BLaER1 (cell line): ENCODE data around the gene RFTN2.

Experiments
- H3K27ac ChIP-seq: shearing (Covaris generic); formaldehyde crosslinking; 2 replicates; pipeline ENCODE4 v1.8.1; 2022
- H3K27me3 ChIP-seq: shearing (Covaris generic); formaldehyde crosslinking; 2 replicates; pipeline ENCODE4 v1.8.1; 2022
- H3K36me3 ChIP-seq: shearing (Covaris generic); formaldehyde crosslinking; 2 replicates; pipeline ENCODE4 v1.8.1; 2022
- H3K4me1 ChIP-seq: shearing (Covaris generic); formaldehyde crosslinking; 2 replicates; pipeline ENCODE4 v1.8.1; 2022
- H3K4me2 ChIP-seq: shearing (Covaris generic); formaldehyde crosslinking; 2 replicates; pipeline ENCODE4 v1.8.1; 2022
- H3K4me3 ChIP-seq: shearing (Covaris generic); formaldehyde crosslinking; 2 replicates; pipeline ENCODE4 v1.8.1; 2022
- H3K9ac ChIP-seq: shearing (Covaris generic); formaldehyde crosslinking; 2 replicates; pipeline ENCODE4 v1.8.1; 2022
- H3K9me3 ChIP-seq: shearing (Covaris generic); formaldehyde crosslinking; 2 replicates; pipeline ENCODE4 v1.8.1; 2022
- H4K20me1 ChIP-seq: shearing (Covaris generic); formaldehyde crosslinking; 2 replicates; pipeline ENCODE4 v1.8.1; 2022
- Cebpa-rat ChIP-seq: shearing (Covaris generic); IDR thresholded peaks from 2 replicates; pipeline ENCODE4 v1.8.1; 2022

RFTN2 gene

GRCh38 chr2:197675711-197676188 is 363 bp upstream of the RFTN2 start:
- Histone ChIP-seq H3K4me2 (no peak overlapping the region), H3K9me3 (no peaks in the 10 kb centered on the region), H3K4me1 (no peaks in the 10 kb centered on the region), H3K9ac (no peak overlapping the region), H3K27ac (no peak overlapping the region), H4K20me1 (no peaks in the 10 kb centered on the region), H3K36me3 (no peaks in the 10 kb centered on the region), H3K4me3 (no peak overlapping the region), H3K27me3 (no peaks in the 10 kb centered on the region)
- TF ChIP-seq Cebpa-rat: no peak

DNA sequence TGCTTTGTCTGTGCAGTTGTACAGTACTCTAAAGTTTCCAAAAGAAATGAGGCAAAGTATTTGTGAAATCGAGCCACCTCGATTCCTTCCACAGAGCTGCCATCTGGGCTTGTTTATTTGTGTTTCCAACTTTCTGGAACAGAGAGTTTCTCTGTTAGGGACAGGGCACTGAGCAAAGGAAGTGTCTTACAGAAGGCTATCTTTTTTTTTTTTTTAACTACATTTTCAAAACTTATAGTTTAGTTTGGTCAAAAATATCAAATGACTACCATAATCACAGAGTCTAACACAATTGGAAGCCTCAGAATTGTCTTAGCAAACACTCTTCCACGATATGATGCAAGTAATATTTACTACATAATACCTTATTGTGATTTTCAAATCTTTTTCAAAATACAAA is 796 bp downstream of the RFTN2 start:
- no peaks in the 10 kb centered on the region for H4K20me1 ChIP-seq
- H3K4me2 ChIP-seq: no peak overlapping the region
- H3K27ac ChIP-seq: no peak overlapping the region
- H3K36me3 ChIP-seq: no peaks in the 10 kb centered on the region
- H3K9ac ChIP-seq: no peak overlapping the region
- no peak for TF ChIP-seq Cebpa-rat
- H3K27me3 ChIP-seq: no peaks in the 10 kb centered on the region
- H3K9me3 ChIP-seq: no peaks in the 10 kb centered on the region
- no peaks in the 10 kb centered on the region for H3K4me1 ChIP-seq
- H3K4me3 ChIP-seq: no peak overlapping the region

- Histone ChIP-seq H3K4me2 (no peak overlapping the region), H3K27ac (no peak overlapping the region), H4K20me1 (no peaks in the 10 kb centered on the region), H3K27me3 (no peaks in the 10 kb centered on the region), H3K4me3 (no peak overlapping the region), H3K9ac (no peak overlapping the region), H3K4me1 (no peaks in the 10 kb centered on the region), H3K9me3 (no peaks in the 10 kb centered on the region), H3K36me3 (no peaks in the 10 kb centered on the region)
- no peak for TF ChIP-seq Cebpa-rat
Measured at GRCh38 chr2:197674060-197674459, 1.3 kb downstream of the RFTN2 start.

GRCh38 chr2:197673606-197674005 is 1.8 kb downstream of the RFTN2 start:
- H3K27me3 ChIP-seq: no peaks in the 10 kb centered on the region
- H3K4me3 ChIP-seq: no peak overlapping the region
- no peak overlapping the region for H3K4me2 ChIP-seq
- H3K27ac ChIP-seq: no peak overlapping the region
- no peaks in the 10 kb centered on the region for H4K20me1 ChIP-seq
- H3K36me3 ChIP-seq: no peaks in the 10 kb centered on the region
- TF ChIP-seq Cebpa-rat: no peak
- H3K9ac ChIP-seq: no peak overlapping the region
- H3K4me1 ChIP-seq: no peaks in the 10 kb centered on the region
- H3K9me3 ChIP-seq: no peaks in the 10 kb centered on the region

DNA sequence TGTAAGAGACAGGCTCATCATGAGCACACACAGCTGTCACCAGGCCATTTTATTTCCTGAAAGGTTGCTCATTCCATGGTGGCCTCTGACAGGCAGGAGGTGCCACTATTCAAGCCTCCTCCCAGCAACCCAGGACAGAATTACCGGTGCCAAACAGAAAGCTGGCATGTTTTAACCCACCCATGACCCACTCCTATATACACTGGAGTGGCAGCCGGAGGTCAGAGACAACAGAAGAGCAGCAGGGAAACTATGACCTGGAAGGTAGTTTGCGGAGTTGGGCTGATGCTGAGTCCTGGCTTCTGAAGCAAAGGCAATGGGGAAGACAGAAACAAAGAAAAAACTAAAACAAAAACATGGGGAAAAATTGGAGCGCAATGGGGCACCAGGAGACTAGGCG is 2.3 kb downstream of the RFTN2 start:
- TF ChIP-seq Cebpa-rat: no peak
- no peaks in the 10 kb centered on the region for H3K4me1 ChIP-seq
- H3K4me3 ChIP-seq: no peak overlapping the region
- no peaks in the 10 kb centered on the region for H3K27me3 ChIP-seq
- H3K9ac ChIP-seq: no peak overlapping the region
- no peaks in the 10 kb centered on the region for H3K9me3 ChIP-seq
- no peak overlapping the region for H3K27ac ChIP-seq
- H3K4me2 ChIP-seq: no peak overlapping the region
- H3K36me3 ChIP-seq: no peaks in the 10 kb centered on the region
- no peaks in the 10 kb centered on the region for H4K20me1 ChIP-seq

DNA sequence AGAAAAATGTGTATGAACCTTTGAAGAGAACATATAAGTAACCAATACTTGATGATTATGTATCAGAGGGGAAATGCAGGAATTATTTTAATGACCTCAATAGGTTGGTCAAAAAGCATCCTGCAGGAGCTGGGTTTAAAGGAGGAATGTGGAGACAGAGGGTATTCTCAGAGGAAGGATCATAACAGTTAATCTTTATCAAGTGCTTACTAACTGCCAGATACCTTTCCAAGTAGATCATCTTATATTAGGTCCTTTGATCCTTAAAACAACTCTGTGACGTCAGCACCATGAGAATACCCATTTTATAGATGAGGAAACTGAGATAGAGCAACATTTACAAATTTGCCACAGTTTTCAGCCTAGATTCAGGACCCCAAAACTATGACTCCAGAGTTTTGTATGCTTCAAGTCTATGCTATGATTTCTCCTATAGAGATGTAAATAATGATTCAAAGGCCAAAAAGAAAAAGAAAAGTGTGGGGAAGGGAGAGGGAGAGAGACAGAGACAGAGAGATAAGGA is 3.0 kb downstream of the RFTN2 start:
- Histone ChIP-seq H3K4me3 (no peak overlapping the region), H3K9me3 (0 out of 2 replicates have a peak, but pooled peaks cover 3% of the 10 kb centered on the region), H3K4me1 (no peaks in the 10 kb centered on the region), H3K27me3 (no peaks in the 10 kb centered on the region), H4K20me1 (no peaks in the 10 kb centered on the region), H3K36me3 (no peaks in the 10 kb centered on the region), H3K4me2 (no peak overlapping the region), H3K27ac (no peak overlapping the region), H3K9ac (no peak overlapping the region)
- no peak for TF ChIP-seq Cebpa-rat

DNA sequence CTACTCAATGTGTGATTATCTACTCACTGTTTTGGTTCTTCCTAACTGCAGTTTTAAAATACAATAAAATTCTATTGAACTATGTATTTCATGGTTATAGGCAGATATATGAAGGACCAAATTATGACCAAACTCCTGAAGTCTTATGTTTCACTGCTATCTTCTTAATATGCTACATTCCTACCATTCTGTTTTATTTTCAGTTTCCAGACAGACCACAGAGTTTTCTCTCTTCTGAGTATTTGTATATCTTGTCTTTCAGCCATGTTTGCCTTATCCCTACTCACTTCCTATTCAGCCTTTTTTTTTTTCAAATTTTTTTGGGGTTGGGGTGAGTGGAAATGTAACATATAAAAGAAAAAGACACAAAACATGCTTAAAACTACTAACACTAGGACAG is 6.3 kb downstream of the RFTN2 start:
- no peak overlapping the region for H3K9ac ChIP-seq
- TF ChIP-seq Cebpa-rat: no peak
- H4K20me1 ChIP-seq: no peaks in the 10 kb centered on the region
- H3K27me3 ChIP-seq: no peaks in the 10 kb centered on the region
- H3K4me1 ChIP-seq: no peaks in the 10 kb centered on the region
- H3K36me3 ChIP-seq: no peaks in the 10 kb centered on the region
- H3K4me2 ChIP-seq: no peak overlapping the region
- H3K4me3 ChIP-seq: no peak overlapping the region
- peaks cover 18% of the 10 kb centered on the region for H3K9me3 ChIP-seq
- no peak overlapping the region for H3K27ac ChIP-seq

DNA sequence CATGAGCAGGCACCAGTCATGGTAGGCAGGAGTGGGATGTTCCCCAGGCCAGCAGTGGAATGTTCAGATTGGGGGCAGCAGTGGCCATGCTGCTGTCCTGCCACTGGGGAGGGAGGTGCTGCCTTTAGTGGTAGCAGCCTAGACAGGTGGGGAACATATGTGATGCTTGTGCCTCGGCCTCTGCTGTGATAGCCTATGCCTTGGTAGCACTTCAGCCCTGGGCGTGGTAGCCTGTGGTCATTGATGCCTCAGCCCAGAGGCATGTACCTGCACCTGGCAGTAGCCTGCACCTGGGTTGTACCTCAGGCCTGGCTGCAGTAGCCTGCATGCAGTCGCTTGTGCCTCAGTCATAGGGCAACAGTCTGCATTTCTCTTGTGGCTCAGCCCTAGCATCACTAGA is 7.1 kb downstream of the RFTN2 start:
- H3K4me3 ChIP-seq: no peak overlapping the region
- H3K36me3 ChIP-seq: no peaks in the 10 kb centered on the region
- H3K27me3 ChIP-seq: no peaks in the 10 kb centered on the region
- H4K20me1 ChIP-seq: no peaks in the 10 kb centered on the region
- no peak overlapping the region for H3K27ac ChIP-seq
- H3K4me2 ChIP-seq: no peak overlapping the region
- H3K9ac ChIP-seq: no peak overlapping the region
- H3K9me3 ChIP-seq: peaks cover 18% of the 10 kb centered on the region
- no peak for TF ChIP-seq Cebpa-rat
- H3K4me1 ChIP-seq: no peaks in the 10 kb centered on the region

GRCh38 chr2:197666277-197666676 is 9.1 kb downstream of the RFTN2 start:
- H3K4me3 ChIP-seq: no peak overlapping the region
- no peak overlapping the region for H3K27ac ChIP-seq
- H3K4me2 ChIP-seq: no peak overlapping the region
- H3K36me3 ChIP-seq: no peaks in the 10 kb centered on the region
- H3K9ac ChIP-seq: no peak overlapping the region
- H4K20me1 ChIP-seq: no peaks in the 10 kb centered on the region
- no peaks in the 10 kb centered on the region for H3K27me3 ChIP-seq
- no peaks in the 10 kb centered on the region for H3K4me1 ChIP-seq
- peaks cover 18% of the 10 kb centered on the region for H3K9me3 ChIP-seq
- TF ChIP-seq Cebpa-rat: no peak

- Histone ChIP-seq H3K27ac (no peak overlapping the region), H3K9me3 (peaks cover 9% of the 10 kb centered on the region), H3K36me3 (no peaks in the 10 kb centered on the region), H3K27me3 (no peaks in the 10 kb centered on the region), H3K4me3 (no peak overlapping the region), H3K4me1 (no peaks in the 10 kb centered on the region), H3K9ac (no peak overlapping the region), H4K20me1 (no peaks in the 10 kb centered on the region), H3K4me2 (no peak overlapping the region)
- TF ChIP-seq Cebpa-rat: no peak
Measured at GRCh38 chr2:197661626-197662025, 13.8 kb downstream of the RFTN2 start.

DNA sequence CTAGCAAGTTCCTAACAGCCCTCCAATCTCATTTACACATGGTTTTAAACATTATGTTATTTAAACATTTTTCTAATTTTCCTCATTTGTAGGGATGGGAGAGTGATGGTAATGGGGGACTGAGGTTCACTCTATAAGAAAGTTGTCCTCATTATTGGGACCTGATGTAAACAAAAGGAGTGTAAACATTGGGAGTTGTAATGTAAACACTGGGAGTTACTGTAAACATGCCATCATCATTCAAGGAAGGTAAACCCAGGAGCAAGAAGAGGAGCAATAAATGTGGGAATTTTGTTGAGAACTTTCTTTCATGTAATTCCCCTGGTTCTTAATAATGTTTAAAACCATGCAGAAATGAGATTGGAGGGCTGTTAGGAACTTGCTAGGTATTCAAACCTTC is 17.8 kb downstream of the RFTN2 start:
- H3K4me3 ChIP-seq: no peak overlapping the region
- H3K4me2 ChIP-seq: no peak overlapping the region
- H3K9me3 ChIP-seq: no peaks in the 10 kb centered on the region
- H3K9ac ChIP-seq: no peak overlapping the region
- H3K27me3 ChIP-seq: no peaks in the 10 kb centered on the region
- no peaks in the 10 kb centered on the region for H3K4me1 ChIP-seq
- no peak for TF ChIP-seq Cebpa-rat
- H3K36me3 ChIP-seq: no peaks in the 10 kb centered on the region
- no peak overlapping the region for H3K27ac ChIP-seq
- no peaks in the 10 kb centered on the region for H4K20me1 ChIP-seq
